GM18909 (cell line): ENCODE results near the gene PRAMEF13.
"Not testable (repeated sequence)": the region's sequence is repeated elsewhere in the genome, so short reads cannot be mapped to it uniquely, and the experiment has no call there.

Experiments
- ATAC-seq: cut with Tn5 transposase; IDR thresholded peaks from one replicate; pipeline ENCODE4 v1.9.1; 2021; ENCODE audit warnings: mild to moderate bottlenecking; ENCODE audit not compliant: unreplicated experiment, poor library complexity

Gene PRAMEF13

GRCh38 chr1:13201309-13201708 is at the start of gene PRAMEF13:
PRAMEF13 (minus strand) TSS chr1:13201409; CDS start chr1:13199589, 1,820 bp downstream.
- ATAC-seq: not testable (repeated sequence)

GRCh38 chr1:13247122-13247521 is 45.9 kb upstream of the PRAMEF13 start:
- not testable (repeated sequence) for ATAC-seq

- not testable (repeated sequence) for ATAC-seq
Observed at GRCh38 chr1:13246554-13246871, 45.3 kb upstream of the PRAMEF13 start.

- ATAC-seq: not testable (repeated sequence)
Observed at GRCh38 chr1:13245841-13246553, 44.8 kb upstream of the PRAMEF13 start.

GRCh38 chr1:13243536-13244263 is 42.5 kb upstream of the PRAMEF13 start:
- ATAC-seq: not testable (repeated sequence)

- not testable (repeated sequence) for ATAC-seq
Observed at GRCh38 chr1:13239633-13240032, 38.4 kb upstream of the PRAMEF13 start.

- not testable (repeated sequence) for ATAC-seq
Observed at GRCh38 chr1:13237572-13237971, 36.4 kb upstream of the PRAMEF13 start.

- ATAC-seq: not testable (repeated sequence)
Observed at GRCh38 chr1:13234057-13234456, 32.8 kb upstream of the PRAMEF13 start.

GRCh38 chr1:13232056-13232455 is 30.8 kb upstream of the PRAMEF13 start:
- ATAC-seq: not testable (repeated sequence)

- not testable (repeated sequence) for ATAC-seq
Observed at GRCh38 chr1:13231061-13231750, 30.0 kb upstream of the PRAMEF13 start.

GRCh38 chr1:13230601-13231000 is 29.4 kb upstream of the PRAMEF13 start:
- ATAC-seq: not testable (repeated sequence)

- not testable (repeated sequence) for ATAC-seq
Observed at GRCh38 chr1:13230096-13230495, 28.9 kb upstream of the PRAMEF13 start.

- no peak for ATAC-seq
Observed at GRCh38 chr1:13228343-13228781, 27.2 kb upstream of the PRAMEF13 start.

- not testable (repeated sequence) for ATAC-seq
Observed at GRCh38 chr1:13227271-13228055, 26.3 kb upstream of the PRAMEF13 start.

- ATAC-seq: not testable (repeated sequence)
Observed at GRCh38 chr1:13225675-13226204, 24.5 kb upstream of the PRAMEF13 start, which contains the start of gene PRAMEF18. PRAMEF18 (minus strand) TSS chr1:13226154; CDS start chr1:13226106, 48 bp downstream.

- ATAC-seq: no peak
Observed at GRCh38 chr1:13224480-13225060, 23.4 kb upstream of the PRAMEF13 start.

- not testable (repeated sequence) for ATAC-seq
Observed at GRCh38 chr1:13222788-13223187, 21.6 kb upstream of the PRAMEF13 start.

- not testable (repeated sequence) for ATAC-seq
Observed at GRCh38 chr1:13219203-13219602, 18.0 kb upstream of the PRAMEF13 start.

GRCh38 chr1:13216619-13217018 is 15.4 kb upstream of the PRAMEF13 start:
- not testable (repeated sequence) for ATAC-seq
